Stimulated activated CD4-positive, alpha-beta T cell treated with anti-CD3 and anti-CD28 coated beads, Interleukin-2, amount 100 ng/mL, for 4 hours (primary cell): ENCODE results near the gene PNP.

Experiments used
- DNase-seq: peaks from one replicate; pipeline ENCODE4 v3.0.0-alpha.2; 2020; ENCODE audit warnings: low read depth

Gene PNP

DNA sequence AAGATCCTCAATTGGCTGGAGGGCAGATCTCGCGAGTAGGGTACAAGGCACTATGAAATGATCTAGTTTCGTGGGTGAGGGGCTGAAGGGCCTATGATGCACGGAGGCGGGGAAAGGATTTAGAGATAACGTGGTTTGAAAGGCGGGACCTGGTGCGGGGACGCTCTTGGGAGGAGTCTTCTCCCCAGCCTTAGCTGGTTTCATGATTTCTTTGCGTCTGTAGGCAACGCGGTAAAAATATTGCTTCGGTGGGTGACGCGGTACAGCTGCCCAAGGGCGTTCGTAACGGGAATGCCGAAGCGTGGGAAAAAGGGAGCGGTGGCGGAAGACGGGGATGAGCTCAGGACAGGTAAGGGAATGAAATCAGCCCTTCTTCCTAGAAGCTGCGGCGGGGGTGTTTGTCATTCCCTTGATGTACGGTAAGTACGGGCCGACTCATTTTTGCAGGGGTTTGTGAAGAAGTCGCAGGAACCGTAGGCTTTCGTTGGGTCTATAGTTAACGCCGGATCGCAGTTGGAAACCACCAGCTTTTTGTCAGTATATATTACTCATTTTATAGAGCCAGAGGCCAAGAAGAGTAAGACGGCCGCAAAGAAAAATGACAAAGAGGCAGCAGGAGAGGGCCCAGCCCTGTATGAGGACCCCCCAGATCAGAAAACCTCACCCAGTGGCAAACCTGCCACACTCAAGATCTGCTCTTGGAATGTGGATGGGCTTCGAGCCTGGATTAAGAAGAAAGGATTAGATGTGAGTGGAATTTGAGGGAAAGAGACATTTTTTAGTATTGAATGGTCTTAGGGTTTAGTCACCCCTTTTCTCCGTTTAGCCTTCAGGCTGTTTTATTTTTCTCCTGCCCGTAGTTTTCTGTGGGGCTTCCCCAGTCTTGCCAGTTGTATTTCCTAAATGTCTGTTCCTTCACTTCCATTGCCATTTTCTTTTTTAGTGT, 13.6 kb upstream of the PNP start:
- peak; percentile 66 for DNase-seq

DNA sequence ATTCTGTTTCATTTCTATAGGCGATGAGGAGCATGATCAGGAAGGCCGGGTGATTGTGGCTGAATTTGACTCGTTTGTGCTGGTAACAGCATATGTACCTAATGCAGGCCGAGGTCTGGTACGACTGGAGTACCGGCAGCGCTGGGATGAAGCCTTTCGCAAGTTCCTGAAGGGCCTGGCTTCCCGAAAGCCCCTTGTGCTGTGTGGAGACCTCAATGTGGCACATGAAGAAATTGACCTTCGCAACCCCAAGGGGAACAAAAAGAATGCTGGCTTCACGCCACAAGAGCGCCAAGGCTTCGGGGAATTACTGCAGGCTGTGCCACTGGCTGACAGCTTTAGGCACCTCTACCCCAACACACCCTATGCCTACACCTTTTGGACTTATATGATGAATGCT, 12.2 kb upstream of the PNP start:
- no peak for DNase-seq

DNA sequence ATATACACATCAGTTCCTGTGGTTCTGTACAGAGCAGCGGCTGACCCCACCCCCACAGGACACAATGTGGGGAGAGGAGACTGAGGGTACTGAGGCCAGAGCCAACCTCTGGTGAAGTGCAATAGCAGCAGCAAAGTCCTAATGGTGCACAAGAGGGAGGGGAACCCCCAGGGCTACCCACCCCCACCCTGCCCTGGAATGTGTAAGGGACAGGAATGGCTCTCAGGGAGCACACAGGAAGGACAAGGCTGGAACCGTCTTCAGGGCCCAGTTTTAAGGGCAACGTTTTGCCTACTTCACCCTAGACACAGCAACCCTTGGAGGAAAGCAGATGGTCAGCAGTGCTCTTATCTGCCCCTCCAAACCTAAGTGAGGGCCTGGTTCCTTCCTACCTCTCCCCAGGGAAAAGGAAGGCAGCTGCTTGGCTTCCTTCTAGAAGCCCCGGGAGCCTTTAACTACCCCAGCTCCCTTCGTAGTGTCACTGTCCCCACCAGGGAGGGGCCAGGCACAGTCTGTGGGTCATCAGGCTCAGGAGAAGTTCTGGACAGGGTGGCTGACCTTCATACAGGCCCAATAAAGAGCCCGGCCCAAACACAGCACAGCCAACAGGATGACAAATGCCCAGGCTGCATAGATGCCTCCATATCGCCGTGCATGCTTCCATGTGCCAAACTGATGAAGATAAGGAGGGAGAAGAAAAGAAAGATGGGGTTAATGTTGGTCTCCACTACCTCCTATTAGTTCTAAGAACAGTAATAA, 11.0 kb upstream of the PNP start:
- DNase-seq, result no peak

DNA sequence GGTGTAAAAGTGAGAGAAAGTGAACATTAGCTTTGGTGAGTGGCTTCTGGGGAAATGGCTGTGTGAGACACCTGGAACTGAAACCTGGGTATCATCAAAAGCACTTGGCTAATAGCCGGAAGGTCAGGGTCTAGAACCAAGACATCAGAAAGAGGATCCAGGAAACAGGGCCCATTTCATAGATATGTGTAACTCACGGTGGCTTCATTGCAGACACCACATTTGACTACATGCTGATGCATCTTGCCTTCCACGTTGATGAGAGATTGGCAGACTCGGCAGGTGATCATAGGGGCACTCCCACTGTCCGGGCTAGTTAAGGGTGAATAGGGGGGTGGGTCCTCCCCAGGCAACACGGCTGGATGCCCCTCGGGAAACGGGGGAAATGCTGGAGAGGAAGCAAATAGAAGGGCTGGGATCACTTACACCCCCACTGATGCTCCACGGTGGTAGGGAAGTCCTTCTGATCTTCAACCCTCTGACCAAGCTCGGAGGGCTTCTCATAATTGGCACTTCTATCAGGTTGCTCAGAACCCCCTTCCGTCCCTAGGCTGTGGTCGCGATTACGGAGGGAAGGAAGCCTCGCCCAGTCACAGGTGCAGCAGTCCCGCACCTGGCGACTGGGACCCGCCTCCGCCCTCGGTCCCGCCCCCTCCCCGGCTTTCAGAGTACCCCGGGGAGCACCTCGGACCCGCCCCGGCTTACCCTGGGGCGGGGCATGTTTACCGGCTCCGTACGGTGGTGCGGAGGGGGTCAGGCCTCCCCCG, 8.6 kb upstream of the PNP start:
- DNase-seq, result peak; percentile 41

DNA sequence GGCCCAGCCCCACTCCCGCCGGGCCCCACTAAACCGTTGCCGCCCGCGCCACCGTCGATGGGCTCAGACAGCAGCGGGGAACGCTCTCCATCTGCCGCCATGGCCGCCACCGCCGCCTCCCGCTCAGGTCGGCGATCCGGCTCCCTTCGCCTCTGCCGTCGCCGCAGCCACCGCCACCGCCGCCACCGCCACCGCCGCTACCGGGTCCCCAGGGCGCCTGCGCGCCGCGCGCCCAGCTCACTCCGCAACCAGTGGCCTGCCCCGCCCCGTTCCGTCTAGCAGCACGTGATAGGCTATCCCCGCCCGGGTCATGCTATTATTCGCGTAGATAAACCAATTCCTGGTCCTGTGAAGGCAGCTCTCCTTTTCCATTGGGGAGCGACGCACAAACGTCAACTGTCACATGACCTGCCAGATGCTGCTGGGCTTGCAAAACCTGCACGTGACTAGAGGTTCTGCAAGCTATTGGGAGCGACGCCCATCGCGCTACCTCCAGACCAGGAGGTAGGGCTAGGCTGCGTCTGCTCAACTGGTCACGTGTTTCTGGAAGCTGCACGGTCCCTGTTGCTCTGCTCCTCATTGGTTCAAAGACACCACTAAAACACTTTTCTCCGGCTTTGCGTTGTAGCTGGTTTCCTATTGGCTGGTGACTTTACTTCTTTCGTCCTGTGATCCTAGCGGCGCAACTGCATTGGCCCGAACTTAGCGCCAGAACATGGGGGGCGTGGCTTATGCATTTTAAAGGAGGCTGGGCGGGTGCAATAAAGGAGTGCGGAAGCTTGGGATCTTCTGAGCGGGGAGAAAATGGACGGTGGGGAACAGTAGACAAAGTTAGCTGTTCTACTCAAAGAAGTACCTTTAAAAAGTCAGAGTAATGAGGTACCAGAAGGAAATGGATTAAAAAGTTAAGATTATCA, 7.7 kb upstream of the PNP start, which contains the start of gene PIP4P1:
Gene PIP4P1, minus strand, starts transcription at position 210 of the 917 bp plus-strand sequence. Its CDS starts 109 bp downstream, at position 101.
- DNase-seq, result peak; percentile 98

DNA sequence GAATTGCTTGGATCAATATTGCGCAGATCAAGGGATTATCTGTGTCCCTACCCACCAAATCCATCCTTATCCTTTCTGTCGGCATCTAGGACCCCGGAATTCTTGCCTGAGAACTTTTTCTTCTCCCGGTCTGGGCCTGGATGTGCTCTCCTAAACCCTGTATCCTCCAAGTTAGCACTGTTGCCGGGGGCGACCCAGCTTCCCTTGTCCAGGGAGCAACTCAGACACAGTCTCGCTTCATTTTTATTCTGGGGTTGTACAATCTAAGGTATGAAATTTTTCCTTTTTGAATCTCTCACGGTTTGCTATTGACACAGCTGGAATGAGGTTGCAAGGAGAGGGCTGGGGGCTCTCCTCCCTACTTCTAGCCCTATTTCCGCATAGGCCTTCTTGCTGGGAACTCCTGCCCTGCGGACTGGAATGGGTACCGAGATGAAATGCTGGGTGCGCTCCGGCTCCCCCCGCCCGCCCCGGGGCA, 403 bp upstream of the PNP start:
- DNase-seq, result no peak

DNA sequence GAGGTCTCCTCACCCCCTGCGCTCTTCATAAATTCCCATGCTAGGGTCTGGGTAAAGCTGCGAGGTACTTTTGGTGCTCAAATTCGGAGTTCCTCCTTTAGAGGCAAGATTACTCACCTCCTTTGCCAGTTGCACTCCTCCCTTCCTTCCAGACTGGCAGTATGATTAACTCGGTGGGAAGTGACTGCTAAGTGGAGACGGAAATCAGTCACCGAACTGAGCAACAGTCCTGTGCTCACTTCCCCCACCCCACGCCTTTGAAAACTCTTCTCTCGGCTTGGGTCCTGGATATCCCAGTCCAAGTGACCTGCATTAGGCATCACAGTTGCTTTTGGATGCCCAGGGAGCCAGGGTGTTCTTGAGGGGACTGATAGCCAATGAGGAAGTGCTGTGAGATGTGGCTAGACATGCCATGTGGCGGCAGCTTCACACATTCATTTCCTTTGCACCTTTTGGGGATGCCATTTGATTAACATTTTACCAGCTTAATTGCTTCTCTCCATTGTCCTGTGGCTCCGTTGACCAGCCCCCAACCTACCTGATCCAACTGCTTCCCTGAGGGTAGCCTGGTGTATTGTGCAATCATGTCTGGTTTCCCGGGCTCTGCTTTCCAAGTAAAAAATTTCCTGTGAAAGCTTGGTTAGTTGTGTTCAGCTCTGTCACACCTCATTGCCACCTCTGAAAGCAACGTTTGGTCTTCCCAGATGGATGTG, 840 bp downstream of the PNP start:
- peak; percentile 61 for DNase-seq

DNA sequence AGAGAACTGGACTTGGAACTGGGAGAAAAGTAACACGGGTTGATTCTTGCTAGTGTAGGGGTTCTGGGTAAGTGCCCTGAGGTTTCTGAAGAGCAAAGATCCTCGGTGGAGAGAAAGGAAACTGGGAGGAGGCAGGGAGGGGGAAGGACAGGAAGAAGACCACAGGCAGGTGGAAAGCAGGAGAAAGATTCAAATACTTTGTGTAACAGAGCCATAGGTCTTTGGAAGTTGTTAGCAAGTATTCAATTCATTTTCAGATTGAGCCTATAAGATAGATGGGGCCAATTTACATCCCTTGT, 1.3 kb downstream of the PNP start:
- no peak for DNase-seq

DNA sequence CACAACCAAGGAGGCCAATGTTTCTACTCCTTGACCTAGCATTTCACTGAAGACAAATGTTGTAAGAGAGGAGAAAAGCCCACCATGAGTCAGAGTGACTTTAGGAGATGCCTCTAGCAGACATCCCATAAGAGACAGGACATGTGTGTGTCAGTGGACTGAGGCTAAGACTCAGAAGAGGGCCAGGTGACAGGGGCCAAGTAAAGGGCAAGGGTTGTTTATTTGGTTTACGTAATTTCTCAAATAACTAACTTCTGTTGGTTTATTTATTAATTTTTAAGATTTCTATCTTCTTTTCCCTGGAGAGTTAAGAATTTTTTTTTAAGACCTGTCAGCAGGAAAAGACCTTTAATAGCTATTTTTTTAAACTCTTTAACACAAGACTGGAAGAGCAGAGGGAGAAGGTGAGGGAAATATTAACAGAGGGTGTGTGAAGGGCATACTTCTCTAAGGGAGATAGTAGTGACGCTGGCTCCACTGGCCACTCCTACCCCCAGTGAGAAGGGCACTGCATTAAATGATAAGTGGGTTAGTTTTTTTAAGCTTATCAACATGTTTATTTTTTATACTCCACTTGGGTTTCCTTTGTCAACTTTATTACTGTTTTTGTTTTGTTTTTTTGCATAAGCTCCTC, 3.4 kb downstream of the PNP start:
- DNase-seq, result no peak

DNA sequence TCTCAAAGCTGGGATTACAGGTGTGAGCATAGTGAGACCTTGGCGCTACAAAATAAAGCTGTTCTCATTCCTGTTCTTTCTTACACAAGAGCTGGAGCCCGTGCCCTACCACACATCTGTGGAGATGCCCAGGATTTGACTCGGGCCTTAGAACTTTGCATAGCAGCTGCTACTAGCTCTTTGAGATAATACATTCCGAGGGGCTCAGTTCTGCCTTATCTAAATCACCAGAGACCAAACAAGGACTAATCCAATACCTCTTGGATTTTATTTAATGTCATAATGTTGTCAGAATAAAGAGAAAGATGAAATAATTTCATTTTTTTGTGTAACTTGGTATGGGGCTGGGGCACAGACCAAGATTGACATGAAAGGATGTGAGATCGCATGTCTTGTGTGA, 7.6 kb downstream of the PNP start:
- DNase-seq, result no peak

DNA sequence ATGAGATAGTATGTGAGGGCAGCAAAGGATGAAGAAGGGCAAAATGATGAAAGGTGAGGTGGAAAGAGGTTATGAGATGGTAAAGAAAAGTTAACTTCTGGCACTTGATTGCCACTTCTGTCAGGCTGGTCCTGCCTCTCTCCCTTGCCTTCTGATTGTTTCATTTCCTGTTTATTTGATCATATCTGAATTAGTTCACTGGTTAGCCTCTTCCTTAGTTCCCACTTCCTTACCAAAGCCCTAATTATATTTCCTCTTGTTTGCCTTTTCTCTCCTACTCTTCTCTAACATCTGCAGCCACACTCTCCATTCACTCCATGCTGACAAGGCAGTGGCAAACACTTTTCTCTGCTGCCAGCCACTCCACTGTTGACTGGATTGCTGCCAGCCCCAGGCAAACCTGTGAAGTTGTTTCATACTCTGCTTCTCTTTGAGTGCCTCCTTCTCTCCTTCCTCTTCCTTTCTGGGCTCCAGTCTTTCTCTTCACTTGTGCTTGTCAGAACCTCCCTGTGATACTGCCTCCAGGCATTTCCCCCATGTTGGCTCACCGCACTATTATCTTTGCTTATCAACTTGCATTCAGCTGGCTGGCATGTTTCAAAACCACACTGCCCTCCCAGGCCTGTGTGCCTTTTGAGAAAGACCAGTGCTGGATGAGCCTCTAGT, 8.1 kb downstream of the PNP start:
- no peak for DNase-seq

DNA sequence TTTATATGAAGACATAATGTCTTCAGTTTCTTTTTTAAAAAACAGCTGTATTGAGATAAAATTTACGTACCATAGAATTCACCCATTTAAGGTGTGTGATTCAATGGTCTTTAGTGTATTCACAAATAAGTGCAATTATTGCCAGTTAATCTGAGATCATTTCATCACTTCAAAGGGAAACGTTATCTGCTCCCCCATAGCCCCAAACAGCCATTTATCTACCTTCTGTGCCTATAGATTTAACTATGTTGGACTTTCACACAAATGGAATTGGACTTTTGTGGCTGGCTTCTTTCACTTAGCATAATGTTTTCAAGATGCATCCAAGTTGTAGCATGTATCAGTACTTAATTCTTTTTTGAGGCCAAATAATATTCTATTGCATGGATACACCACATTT, 9.7 kb downstream of the PNP start:
- no peak for DNase-seq

DNA sequence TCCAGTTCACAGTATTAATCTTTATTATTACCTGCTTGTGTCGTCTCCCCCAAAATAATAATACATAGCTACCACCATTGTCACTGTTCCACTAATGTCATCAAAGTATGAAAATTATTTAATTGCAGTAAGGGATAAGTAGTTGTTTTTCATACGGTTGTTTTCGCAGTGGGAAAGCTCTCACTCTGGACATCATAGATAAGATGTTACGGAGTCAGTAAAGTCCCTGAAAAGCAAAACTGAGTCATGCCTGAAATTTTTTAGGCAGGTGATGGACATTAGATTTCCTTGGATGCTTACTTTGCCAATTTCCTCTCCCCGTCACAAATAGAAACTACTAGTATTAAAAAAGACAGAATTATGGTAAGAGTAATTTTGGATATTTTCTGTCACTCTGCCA, 13.2 kb downstream of the PNP start:
- DNase-seq, result no peak

DNA sequence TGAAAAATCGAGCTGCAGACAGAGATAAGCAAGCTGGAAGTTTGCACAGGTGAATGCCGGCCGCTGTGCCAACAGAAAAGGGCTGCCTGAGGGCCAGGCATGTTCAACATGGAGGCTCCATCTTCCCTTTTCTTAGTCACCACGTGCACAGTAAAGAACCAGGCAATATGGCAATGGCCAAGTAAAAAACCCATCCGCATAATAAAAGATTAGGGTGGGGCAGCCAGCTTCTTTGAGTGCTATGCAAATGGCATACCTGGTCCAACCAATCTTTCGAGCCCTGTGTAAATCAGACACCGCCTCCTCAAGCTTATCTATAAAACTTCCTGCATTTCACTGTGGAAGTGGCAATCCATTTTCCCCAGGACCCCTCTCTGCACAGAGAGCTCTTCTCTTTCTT, 16.7 kb downstream of the PNP start:
- no peak for DNase-seq

DNA sequence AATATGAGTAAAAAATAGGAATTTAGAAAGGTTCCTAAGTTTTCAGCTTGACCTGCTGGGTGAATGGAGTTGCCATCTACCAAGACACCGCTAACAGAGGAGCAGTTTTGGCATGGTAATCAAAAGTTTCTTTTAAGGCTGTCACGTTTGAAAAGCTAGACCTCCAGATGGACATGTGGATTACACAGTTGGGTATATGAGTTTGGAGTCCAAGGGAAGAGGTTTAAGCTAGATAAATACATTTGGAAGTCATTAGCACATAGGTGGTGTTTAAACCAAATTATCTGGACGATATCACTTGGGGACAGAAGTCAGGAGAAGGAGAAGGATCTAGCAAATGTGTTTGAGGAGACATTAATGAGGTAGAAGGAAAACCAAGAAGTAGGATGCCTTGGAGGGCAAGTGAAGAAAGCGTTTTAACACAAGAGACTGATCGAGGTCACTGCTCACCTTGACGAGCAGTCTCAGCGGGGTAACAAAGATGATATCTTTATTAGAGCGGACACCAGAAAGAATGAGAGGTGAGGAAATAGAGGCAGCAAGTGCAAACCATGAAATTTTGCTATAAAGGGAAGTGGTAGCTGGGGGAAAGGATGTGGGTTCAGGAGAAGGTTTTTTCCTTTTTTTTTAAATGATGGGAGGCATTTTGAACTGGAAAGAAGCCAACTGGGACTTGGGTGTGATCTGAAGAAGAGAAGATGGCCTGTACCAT, 17.6 kb downstream of the PNP start:
- DNase-seq, result no peak

DNA sequence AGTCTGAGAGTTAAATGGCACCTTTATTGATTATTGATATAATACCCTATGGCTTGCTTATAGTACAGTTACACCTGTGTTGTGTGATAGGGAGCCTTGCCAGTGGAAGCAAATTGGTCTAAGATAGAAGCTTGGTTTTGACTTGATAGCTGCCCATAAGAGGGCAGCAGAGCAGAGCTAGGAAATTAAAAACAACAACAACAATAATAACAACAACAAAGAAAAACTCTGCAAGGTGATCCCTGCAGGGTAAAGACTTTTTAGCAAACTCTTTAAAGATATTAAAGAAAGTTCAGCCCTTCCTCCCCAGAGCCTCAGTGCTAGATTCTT, 18.2 kb downstream of the PNP start:
- DNase-seq, result no peak

DNA sequence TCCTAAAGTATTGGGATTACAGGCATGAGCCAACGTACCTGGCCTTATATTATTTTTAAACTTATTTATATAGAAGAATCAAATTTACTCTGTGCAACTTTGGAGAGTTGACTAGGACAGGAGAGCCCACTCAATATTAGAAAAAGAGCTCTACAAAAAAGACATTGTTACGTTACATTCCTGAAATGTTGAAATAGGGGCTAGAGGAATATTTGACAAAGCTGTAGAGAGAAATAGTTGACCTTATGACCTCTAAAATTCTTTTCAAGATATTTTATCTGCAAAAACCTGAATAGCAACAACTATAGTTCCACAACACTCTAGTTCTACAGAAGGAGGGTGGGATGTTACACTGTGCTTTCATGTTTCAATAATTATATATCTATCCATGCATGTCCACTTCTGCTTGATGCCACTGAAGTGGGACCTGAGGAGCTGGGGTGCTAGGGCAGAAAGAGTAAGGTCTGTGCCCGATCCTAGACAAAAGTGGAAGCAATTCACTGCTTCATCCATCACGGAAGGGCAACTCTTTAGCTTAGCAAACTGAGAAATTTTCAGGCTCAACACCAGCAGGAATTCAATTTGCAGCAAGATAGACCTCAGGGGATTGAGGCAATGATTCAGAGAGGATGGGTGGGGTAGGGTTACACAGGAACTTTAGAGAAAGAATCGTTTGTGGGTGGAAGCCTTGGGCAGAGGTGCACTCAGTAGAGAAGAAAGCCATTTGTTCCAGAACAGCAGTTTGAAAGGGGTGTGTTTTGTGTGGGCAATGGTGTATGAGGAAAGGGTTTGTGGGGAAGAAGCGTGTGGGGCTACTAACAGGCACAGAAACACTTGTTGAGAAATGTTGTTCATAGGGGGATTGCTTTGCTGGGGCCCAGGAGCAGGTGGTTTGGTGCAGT, 20.1 kb downstream of the PNP start:
- DNase-seq, result peak; percentile 11

DNA sequence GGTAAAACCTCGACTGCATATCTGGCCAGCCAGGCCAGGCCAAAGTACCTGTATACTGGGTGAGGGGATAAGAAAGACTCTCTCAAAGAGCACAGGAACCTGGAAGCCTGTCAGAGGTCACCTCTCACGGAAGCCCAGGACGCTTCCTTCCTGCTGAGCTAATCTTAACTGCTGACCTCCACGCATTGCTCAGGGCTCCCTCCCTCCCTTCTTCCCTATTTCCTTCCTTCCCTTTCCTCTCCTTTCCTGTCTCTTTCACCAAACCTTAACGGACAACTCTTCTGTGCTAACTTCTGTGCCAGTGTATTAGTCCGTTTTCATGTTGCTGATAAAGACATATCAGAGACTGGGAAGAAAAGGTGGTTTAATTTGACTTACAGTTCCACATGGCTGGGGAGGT, 21.4 kb downstream of the PNP start:
- no peak for DNase-seq
